HepG2 (cell line): ENCODE measurements around the gene USP36. TPM values are rescaled to one million over a fixed set of nuclear protein-coding genes. Genes with fewer than 3 reads are reported as not detected.

Experiments
- ARNTL ChIP-seq: sonication (generic); formaldehyde crosslinking; IDR thresholded peaks from 2 replicates; pipeline ENCODE4 v1.4.0; 2020; ENCODE audit warnings: mild to moderate bottlenecking, missing genetic modification reagents
- CEBPG ChIP-seq: IDR thresholded peaks from 2 replicates; pipeline ENCODE4 v1.6.1; 2016
- DMAP1 ChIP-seq: IDR thresholded peaks from 2 replicates; pipeline ENCODE4 v1.6.1; 2016
- ERF ChIP-seq: IDR thresholded peaks from 2 replicates; pipeline ENCODE4 v1.6.1; 2018; ENCODE audit warnings: missing biosample characterization, missing genetic modification reagents
- IKZF1 ChIP-seq: fragments of 450-650 bp; IDR thresholded peaks from 2 replicates; pipeline ENCODE4 v1.7.1; 2016
- KDM6A ChIP-seq: IDR thresholded peaks from 2 replicates; pipeline ENCODE4 v1.6.1; 2016; ENCODE audit warnings: low read depth
- MAX ChIP-seq: IDR thresholded peaks from 2 replicates; pipeline ENCODE4 v1.6.1; 2012; ENCODE audit warnings: inconsistent platforms
- MLLT10 ChIP-seq: sonication (generic); formaldehyde crosslinking; IDR thresholded peaks from 2 replicates; pipeline ENCODE4 v1.4.0; 2020; ENCODE audit warnings: missing genetic modification reagents
- RFX1 ChIP-seq: fragments of 450-650 bp; IDR thresholded peaks from 2 replicates; pipeline ENCODE4 v1.6.1; 2017
- RFXAP ChIP-seq: sonication (generic); formaldehyde crosslinking; IDR thresholded peaks from 2 replicates; pipeline ENCODE4 v1.4.0; 2020; ENCODE audit warnings: missing genetic modification reagents, borderline replicate concordance
- RXRB ChIP-seq: IDR thresholded peaks from 2 replicates; pipeline ENCODE4 v1.6.1; 2016; ENCODE audit warnings: borderline replicate concordance, missing genetic modification reagents, missing compliant biosample characterization
- SRSF1 ChIP-seq: fragments of 200-400 bp; formaldehyde crosslinking; optimal IDR thresholded peaks from 2 replicates; pipeline ENCODE3; 2017; ENCODE audit warnings: mild to moderate bottlenecking, low read depth, low read length, moderate library complexity
- TFAP4 ChIP-seq: sonication (generic); IDR thresholded peaks from 2 replicates; pipeline ENCODE4 v1.6.1; 2016; ENCODE audit warnings: low read depth, borderline replicate concordance
- TFDP1 ChIP-seq: IDR thresholded peaks from 2 replicates; pipeline ENCODE4 v1.6.1; 2016; ENCODE audit warnings: missing compliant biosample characterization, missing genetic modification reagents, borderline replicate concordance
- THAP11 ChIP-seq: IDR thresholded peaks from 2 replicates; pipeline ENCODE4 v1.6.1; 2016; ENCODE audit warnings: missing biosample characterization, missing genetic modification reagents
- TMF1 ChIP-seq: sonication (generic); formaldehyde crosslinking; IDR thresholded peaks from 2 replicates; pipeline ENCODE4 v1.8.1; 2022; ENCODE audit warnings: low read depth, missing genetic modification reagents
- TP53 ChIP-seq: sonication (generic); formaldehyde crosslinking; conservative IDR thresholded peaks from 2 replicates; pipeline ENCODE4 v1.4.0; 2020; ENCODE audit warnings: missing genetic modification reagents
- YEATS2 ChIP-seq: sonication (generic); formaldehyde crosslinking; IDR thresholded peaks from 2 replicates; pipeline ENCODE4 v1.4.0; 2020; ENCODE audit warnings: missing genetic modification reagents, borderline replicate concordance
- ZFP37 ChIP-seq: sonication (generic); formaldehyde crosslinking; IDR thresholded peaks from 2 replicates; pipeline ENCODE4 v1.4.0; 2020; ENCODE audit warnings: missing genetic modification reagents, borderline replicate concordance
- ZNF383 ChIP-seq: sonication (generic); formaldehyde crosslinking; IDR thresholded peaks from 2 replicates; pipeline ENCODE4 v1.4.0; 2020; ENCODE audit warnings: missing genetic modification reagents, mild to moderate bottlenecking, borderline replicate concordance
- ZNF564 ChIP-seq: sonication (generic); formaldehyde crosslinking; IDR thresholded peaks from 2 replicates; pipeline ENCODE4 v1.8.1; 2023; ENCODE audit warnings: mild to moderate bottlenecking, missing genetic modification reagents
- ZNF569 ChIP-seq: sonication (generic); formaldehyde crosslinking; IDR thresholded peaks from 2 replicates; pipeline ENCODE4 v1.5.0; 2020; ENCODE audit warnings: mild to moderate bottlenecking, missing genetic modification reagents, moderate library complexity, borderline replicate concordance
- ZNF629 ChIP-seq: sonication (generic); formaldehyde crosslinking; conservative IDR thresholded peaks from 2 replicates; pipeline ENCODE4 v1.5.0; 2020; ENCODE audit warnings: missing genetic modification reagents
- polyA plus RNA-seq, 8 experiments: library from polyadenylated mRNA; depleted of rRNA in 3 of 8; stranded (reverse) in 7 of 8; unstranded in 1 of 8; fragments of >200 nt; fragmentation: Illumina TruSeq in 4 of 8; extraction: Trizol in 4 of 8; gene quantifications; 2 replicates each; pipeline versions ENCODE4 v1.2.1 to v1.2.3, GENCODE V29; 2011 to 2016; ENCODE audit warnings: low read depth in 4 of 8, missing spikeins in 1 of 8, mixed read lengths in 1 of 8; ENCODE audit not compliant: insufficient read depth in 1 of 8
- total RNA-seq, 5 experiments: library from RNA; depleted of rRNA; stranded (reverse); fragments of >200 nt; fragmentation: Illumina TruSeq; extraction: Trizol; gene quantifications; 2 replicates each; pipeline ENCODE4 v1.2.3, GENCODE V29; 2016; ENCODE audit warnings: low read depth in 1 of 5
- TF ChIP-seq, protein P1 (sequence below): IDR thresholded peaks from 2 replicates; pipeline ENCODE4 v1.6.1; 2018; ENCODE audit warnings: missing genetic modification reagents, mild to moderate bottlenecking, missing compliant biosample characterization
- TF ChIP-seq, protein P2 (sequence below): sonication (generic); formaldehyde crosslinking; IDR thresholded peaks from 2 replicates; pipeline ENCODE4 v1.5.1; 2020; ENCODE audit warnings: mild to moderate bottlenecking, missing genetic modification reagents

The USP36 gene
- total and polyA plus RNA-seq, 2 of the 13 experiments (the other 11 are each of a cell fraction or from before 2014, with no cell fraction given): 29.6 to 45.9 TPM

- TF ChIP-seq RFXAP (CRISPR knock-in tag) (0 out of 2 replicates have a peak, but pooled peaks have one; percentile 27), ERF (CRISPR knock-in tag) (peak; percentile 67; the same call in 1 of the 2 replicates), TP53 (CRISPR knock-in tag) (no peak), TMF1 (CRISPR knock-in tag) (0 out of 2 replicates have a peak, but pooled peaks have one; percentile 40), DMAP1 (CRISPR knock-in tag) (peak; percentile 74; the same call in 1 of the 2 replicates), ZNF383 (no peak), RFX1 (no peak), IKZF1 (no peak), KDM6A (CRISPR knock-in tag) (no peak), ZNF564 (CRISPR knock-in tag) (peak; percentile 73), TFDP1 (CRISPR knock-in tag) (peak; percentile 95; the same call in 1 of the 2 replicates), ZFP37 (CRISPR knock-in tag) (0 out of 2 replicates have a peak, but pooled peaks have one; percentile 38), THAP11 (0 out of 2 replicates have a peak, but pooled peaks have one; percentile 31), YEATS2 (CRISPR knock-in tag) (0 out of 2 replicates have a peak, but pooled peaks have one; percentile 19), CEBPG (CRISPR knock-in tag) (0 out of 2 replicates have a peak, but pooled peaks have one; percentile 29), MLLT10 (CRISPR knock-in tag) (no peak), ZNF569 (CRISPR knock-in tag) (no peak), ARNTL (CRISPR knock-in tag) (peak; percentile 96), TFAP4 (no peak), MAX (peak; percentile 99), SRSF1 (no peak), ZNF629 (CRISPR knock-in tag) (peak; percentile 5; the same call in 1 of the 2 replicates), RXRB (peak; percentile 51; the same call in 1 of the 2 replicates)
- TF ChIP-seq, protein P1, sequence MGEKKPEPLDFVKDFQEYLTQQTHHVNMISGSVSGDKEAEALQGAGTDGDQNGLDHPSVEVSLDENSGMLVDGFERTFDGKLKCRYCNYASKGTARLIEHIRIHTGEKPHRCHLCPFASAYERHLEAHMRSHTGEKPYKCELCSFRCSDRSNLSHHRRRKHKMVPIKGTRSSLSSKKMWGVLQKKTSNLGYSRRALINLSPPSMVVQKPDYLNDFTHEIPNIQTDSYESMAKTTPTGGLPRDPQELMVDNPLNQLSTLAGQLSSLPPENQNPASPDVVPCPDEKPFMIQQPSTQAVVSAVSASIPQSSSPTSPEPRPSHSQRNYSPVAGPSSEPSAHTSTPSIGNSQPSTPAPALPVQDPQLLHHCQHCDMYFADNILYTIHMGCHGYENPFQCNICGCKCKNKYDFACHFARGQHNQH (CRISPR knock-in tag): peak; percentile 47; the same call in 1 of the 2 replicates
- TF ChIP-seq, protein P2, sequence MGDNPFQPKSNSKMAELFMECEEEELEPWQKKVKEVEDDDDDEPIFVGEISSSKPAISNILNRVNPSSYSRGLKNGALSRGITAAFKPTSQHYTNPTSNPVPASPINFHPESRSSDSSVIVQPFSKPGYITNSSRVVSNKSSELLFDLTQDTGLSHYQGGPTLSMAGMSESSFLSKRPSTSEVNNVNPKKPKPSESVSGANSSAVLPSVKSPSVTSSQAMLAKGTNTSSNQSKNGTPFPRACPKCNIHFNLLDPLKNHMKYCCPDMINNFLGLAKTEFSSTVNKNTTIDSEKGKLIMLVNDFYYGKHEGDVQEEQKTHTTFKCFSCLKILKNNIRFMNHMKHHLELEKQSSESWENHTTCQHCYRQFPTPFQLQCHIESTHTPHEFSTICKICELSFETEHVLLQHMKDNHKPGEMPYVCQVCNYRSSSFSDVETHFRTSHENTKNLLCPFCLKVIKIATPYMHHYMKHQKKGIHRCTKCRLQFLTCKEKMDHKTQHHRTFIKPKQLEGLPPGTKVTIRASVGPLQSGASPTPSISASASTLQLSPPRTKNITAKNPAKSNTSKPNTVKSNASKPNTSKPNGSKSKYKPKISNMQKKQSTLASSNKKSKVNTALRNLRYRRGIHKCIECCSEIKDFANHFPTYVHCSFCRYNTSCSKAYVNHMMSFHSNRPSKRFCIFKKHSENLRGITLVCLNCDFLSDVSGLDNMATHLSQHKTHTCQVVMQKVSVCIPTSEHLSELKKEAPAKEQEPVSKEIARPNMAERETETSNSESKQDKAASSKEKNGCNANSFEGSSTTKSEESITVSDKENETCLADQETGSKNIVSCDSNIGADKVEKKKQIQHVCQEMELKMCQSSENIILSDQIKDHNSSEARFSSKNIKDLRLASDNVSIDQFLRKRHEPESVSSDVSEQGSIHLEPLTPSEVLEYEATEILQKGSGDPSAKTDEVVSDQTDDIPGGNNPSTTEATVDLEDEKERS (CRISPR knock-in tag): peak; percentile 64; the same call in 1 of the 2 replicates
These were observed 8.7 kb downstream of the USP36 start (continued) for GRCh38 chr17:78831688-78832540.
